ENCODE measurements around the gene KIAA0513. TPM values are rescaled to one million over a fixed set of nuclear protein-coding genes. Genes with fewer than 3 reads are reported as not detected.

KIAA0513 gene
- total and polyA plus RNA-seq, 2 of the 13 experiments (the other 11 are each of a cell fraction or from before 2014, with no cell fraction given) = 1.8 TPM

DNA sequence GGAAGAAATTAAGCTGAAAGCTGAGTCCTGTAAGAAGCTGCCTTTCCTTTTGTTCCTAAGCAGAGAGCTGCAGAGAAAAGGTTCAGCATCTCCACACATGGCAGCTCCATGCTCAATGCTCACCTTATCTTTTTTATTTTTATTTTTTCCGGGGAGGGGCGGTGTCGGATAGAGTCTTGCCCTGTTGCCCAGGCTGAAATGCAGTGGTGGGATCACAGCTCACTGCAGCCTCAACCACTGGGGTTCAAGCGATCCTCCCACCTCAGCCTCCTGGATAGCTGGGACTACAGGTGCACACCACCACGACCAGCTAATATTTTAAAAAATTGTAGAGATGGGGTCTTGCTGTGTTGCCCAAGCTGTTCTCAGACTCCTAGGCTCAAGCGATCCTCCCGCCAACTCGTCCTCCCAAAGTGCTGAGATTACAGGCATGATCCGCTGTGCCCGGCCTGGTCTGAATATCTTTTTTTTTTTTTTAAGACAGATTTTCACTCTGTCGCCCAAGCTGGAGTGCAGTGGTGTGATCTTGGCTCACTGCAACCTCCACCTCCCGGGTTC is 112.9 kb downstream of the KIAA0513 start:
- ChIA-PET POLR2A (interaction anchor here (0.8 to 11.3 kb wide), 13 partner anchors 8 to 129 kb away, joined by 3 to 293 read pairs (median 6); partner anchors contain the start of gene ZDHHC7), CTCF (ENCODE audit: low intra/inter-chr PET ratio, low total read pairs) (interaction anchor here (1.4 kb wide), 1 partner anchor 32 kb away, joined by 4 read pairs; no protein-coding TSS in a partner anchor)
- Histone ChIP-seq H3K9me3 (ENCODE audit: low read length) (no peaks in the 10 kb centered on the region), H3K36me3 (replicated peaks in 1 of 2; ENCODE audit: control insufficient read depth in 1 of 2, insufficient read depth in 2 of 2, low read length in 2 of 2) (no peaks in the 10 kb centered on the region), H3K27me3 (ENCODE audit: control insufficient read depth in 1 of 2, insufficient read depth in 2 of 2, low read length in 2 of 2) (peaks cover 0 to 33% of the 10 kb centered on the region in 2 experiments; a peak in 4 of 5 replicates), H3K9ac (ENCODE audit: insufficient read depth, low read depth, low read length) (no peak overlapping the region), H3K4me3 (replicated peaks in 1 of 3; ENCODE audit: insufficient read depth in 1 of 3, low read depth in 2 of 3, low read length in 3 of 3) (peak overlapping the region in 1 of 3 experiments; percentile 31; a peak in 1 of 6 replicates), H3K4me1 (ENCODE audit: insufficient read depth, low read length) (peaks cover 98% of the 10 kb centered on the region), H3K27ac (ENCODE audit: extremely low read length, insufficient read depth, low read length) (peak overlapping the region; percentile 54), H3K4me2 (ENCODE audit: low read depth, low read length) (peak overlapping the region; percentile 75), H4K20me1 (ENCODE audit: insufficient read depth, low read length) (no peaks in the 10 kb centered on the region), H3K79me2 (ENCODE audit: insufficient read depth, low read length) (no peaks in the 10 kb centered on the region), H2AFZ (ENCODE audit: low read length) (no peak overlapping the region)
- in situ Hi-C loops (cut with HindIII; ENCODE audit: extremely low pct_ligation_motif_present, low pct_unique_long_range_greater_than_20kb) (no loop called here), intact Hi-C loops (cut with micrococcal nuclease; ENCODE audit: unreplicated experiment) (no loop called here)
- 70% methylated on average over 12 of the region's 12 CpGs for WGBS (ENCODE audit: low lambda C conversion rate)
- no peak for DNase-seq (ENCODE audit: low spot score)
- FAIRE-seq = no peak
- ATAC-seq = no peak
- BruUV-seq (replicated peaks) = no TSS peak
- TF ChIP-seq FOXP1 (IDR thresholded peaks at IDR 0.05) = no peak
- TF ChIP-seq FOXP1 (CRISPR knock-in tag; IDR thresholded peaks at IDR 0.05) = no peak
- TF ChIP-seq ZNF350 (CRISPR knock-in tag; IDR thresholded peaks at IDR 0.05; ENCODE audit: borderline replicate concordance, low read depth) = no peak
- TF ChIP-seq, protein P1, sequence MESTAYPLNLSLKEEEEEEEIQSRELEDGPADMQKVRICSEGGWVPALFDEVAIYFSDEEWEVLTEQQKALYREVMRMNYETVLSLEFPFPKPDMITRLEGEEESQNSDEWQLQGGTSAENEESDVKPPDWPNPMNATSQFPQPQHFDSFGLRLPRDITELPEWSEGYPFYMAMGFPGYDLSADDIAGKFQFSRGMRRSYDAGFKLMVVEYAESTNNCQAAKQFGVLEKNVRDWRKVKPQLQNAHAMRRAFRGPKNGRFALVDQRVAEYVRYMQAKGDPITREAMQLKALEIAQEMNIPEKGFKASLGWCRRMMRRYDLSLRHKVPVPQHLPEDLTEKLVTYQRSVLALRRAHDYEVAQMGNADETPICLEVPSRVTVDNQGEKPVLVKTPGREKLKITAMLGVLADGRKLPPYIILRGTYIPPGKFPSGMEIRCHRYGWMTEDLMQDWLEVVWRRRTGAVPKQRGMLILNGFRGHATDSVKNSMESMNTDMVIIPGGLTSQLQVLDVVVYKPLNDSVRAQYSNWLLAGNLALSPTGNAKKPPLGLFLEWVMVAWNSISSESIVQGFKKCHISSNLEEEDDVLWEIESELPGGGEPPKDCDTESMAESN (CRISPR knock-in tag; conservative IDR thresholded peaks at IDR 0.05) = no peak
- no peak for TF ChIP-seq TP53 (CRISPR knock-in tag; conservative IDR thresholded peaks at IDR 0.05)
- TF ChIP-seq, protein P2, sequence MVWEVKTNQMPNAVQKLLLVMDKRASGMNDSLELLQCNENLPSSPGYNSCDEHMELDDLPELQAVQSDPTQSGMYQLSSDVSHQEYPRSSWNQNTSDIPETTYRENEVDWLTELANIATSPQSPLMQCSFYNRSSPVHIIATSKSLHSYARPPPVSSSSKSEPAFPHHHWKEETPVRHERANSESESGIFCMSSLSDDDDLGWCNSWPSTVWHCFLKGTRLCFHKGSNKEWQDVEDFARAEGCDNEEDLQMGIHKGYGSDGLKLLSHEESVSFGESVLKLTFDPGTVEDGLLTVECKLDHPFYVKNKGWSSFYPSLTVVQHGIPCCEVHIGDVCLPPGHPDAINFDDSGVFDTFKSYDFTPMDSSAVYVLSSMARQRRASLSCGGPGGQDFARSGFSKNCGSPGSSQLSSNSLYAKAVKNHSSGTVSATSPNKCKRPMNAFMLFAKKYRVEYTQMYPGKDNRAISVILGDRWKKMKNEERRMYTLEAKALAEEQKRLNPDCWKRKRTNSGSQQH (CRISPR knock-in tag; IDR thresholded peaks at IDR 0.05; ENCODE audit: low read depth) = peak; percentile 58; the same call in 1 of the 2 replicates
- no peak for TF ChIP-seq ZNF326 (CRISPR knock-in tag; IDR thresholded peaks at IDR 0.05; ENCODE audit: borderline replicate concordance)
- TF ChIP-seq ZNF607 (CRISPR knock-in tag; IDR thresholded peaks at IDR 0.05; ENCODE audit: borderline replicate concordance) = no peak
- TF ChIP-seq RAD21 (CRISPR knock-in tag; IDR thresholded peaks at IDR 0.05) = no peak
- TF ChIP-seq EEA1 (CRISPR knock-in tag; IDR thresholded peaks at IDR 0.05; ENCODE audit: borderline replicate concordance) = no peak
- no peak for TF ChIP-seq ZNF570 (CRISPR knock-in tag; IDR thresholded peaks at IDR 0.05; ENCODE audit: borderline replicate concordance)
- TF ChIP-seq, protein P3, sequence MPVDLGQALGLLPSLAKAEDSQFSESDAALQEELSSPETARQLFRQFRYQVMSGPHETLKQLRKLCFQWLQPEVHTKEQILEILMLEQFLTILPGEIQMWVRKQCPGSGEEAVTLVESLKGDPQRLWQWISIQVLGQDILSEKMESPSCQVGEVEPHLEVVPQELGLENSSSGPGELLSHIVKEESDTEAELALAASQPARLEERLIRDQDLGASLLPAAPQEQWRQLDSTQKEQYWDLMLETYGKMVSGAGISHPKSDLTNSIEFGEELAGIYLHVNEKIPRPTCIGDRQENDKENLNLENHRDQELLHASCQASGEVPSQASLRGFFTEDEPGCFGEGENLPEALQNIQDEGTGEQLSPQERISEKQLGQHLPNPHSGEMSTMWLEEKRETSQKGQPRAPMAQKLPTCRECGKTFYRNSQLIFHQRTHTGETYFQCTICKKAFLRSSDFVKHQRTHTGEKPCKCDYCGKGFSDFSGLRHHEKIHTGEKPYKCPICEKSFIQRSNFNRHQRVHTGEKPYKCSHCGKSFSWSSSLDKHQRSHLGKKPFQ (CRISPR knock-in tag; IDR thresholded peaks at IDR 0.05; ENCODE audit: insufficient replicate concordance) = no peak
- TF ChIP-seq, protein P4, sequence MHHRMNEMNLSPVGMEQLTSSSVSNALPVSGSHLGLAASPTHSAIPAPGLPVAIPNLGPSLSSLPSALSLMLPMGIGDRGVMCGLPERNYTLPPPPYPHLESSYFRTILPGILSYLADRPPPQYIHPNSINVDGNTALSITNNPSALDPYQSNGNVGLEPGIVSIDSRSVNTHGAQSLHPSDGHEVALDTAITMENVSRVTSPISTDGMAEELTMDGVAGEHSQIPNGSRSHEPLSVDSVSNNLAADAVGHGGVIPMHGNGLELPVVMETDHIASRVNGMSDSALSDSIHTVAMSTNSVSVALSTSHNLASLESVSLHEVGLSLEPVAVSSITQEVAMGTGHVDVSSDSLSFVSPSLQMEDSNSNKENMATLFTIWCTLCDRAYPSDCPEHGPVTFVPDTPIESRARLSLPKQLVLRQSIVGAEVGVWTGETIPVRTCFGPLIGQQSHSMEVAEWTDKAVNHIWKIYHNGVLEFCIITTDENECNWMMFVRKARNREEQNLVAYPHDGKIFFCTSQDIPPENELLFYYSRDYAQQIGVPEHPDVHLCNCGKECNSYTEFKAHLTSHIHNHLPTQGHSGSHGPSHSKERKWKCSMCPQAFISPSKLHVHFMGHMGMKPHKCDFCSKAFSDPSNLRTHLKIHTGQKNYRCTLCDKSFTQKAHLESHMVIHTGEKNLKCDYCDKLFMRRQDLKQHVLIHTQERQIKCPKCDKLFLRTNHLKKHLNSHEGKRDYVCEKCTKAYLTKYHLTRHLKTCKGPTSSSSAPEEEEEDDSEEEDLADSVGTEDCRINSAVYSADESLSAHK (CRISPR knock-in tag; IDR thresholded peaks at IDR 0.05; ENCODE audit: borderline replicate concordance) = no peak

All from HepG2 (cell line).